A549 treated with Mapracorat at 1 μM for 4 hours (cell line): ENCODE results near the gene HBA1. TPM values are rescaled to one million over a fixed set of nuclear protein-coding genes. Genes with fewer than 3 reads are reported as not detected.

Experiments
- total RNA-seq: library from RNA; stranded (reverse); fragments of 200-300 nt; extraction: Qiagen RNA extraction; gene quantifications from 5 replicates; pipeline ENCODE4 v1.2.3, GENCODE V29; 2022

HBA1 gene
- 0.87 to 2.8 TPM (median 1.5 TPM) in 4 of 5 replicates, not detected in the other for total RNA-seq

DNA sequence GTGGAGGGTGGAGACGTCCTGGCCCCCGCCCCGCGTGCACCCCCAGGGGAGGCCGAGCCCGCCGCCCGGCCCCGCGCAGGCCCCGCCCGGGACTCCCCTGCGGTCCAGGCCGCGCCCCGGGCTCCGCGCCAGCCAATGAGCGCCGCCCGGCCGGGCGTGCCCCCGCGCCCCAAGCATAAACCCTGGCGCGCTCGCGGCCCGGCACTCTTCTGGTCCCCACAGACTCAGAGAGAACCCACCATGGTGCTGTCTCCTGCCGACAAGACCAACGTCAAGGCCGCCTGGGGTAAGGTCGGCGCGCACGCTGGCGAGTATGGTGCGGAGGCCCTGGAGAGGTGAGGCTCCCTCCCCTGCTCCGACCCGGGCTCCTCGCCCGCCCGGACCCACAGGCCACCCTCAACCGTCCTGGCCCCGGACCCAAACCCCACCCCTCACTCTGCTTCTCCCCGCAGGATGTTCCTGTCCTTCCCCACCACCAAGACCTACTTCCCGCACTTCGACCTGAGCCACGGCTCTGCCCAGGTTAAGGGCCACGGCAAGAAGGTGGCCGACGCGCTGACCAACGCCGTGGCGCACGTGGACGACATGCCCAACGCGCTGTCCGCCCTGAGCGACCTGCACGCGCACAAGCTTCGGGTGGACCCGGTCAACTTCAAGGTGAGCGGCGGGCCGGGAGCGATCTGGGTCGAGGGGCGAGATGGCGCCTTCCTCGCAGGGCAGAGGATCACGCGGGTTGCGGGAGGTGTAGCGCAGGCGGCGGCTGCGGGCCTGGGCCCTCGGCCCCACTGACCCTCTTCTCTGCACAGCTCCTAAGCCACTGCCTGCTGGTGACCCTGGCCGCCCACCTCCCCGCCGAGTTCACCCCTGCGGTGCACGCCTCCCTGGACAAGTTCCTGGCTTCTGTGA lies at the start of gene HBA1:
Gene HBA1 (plus strand): TSS at position 204 of the 906 bp plus-strand sequence. CDS start 37 bp downstream, at position 241.

DNA sequence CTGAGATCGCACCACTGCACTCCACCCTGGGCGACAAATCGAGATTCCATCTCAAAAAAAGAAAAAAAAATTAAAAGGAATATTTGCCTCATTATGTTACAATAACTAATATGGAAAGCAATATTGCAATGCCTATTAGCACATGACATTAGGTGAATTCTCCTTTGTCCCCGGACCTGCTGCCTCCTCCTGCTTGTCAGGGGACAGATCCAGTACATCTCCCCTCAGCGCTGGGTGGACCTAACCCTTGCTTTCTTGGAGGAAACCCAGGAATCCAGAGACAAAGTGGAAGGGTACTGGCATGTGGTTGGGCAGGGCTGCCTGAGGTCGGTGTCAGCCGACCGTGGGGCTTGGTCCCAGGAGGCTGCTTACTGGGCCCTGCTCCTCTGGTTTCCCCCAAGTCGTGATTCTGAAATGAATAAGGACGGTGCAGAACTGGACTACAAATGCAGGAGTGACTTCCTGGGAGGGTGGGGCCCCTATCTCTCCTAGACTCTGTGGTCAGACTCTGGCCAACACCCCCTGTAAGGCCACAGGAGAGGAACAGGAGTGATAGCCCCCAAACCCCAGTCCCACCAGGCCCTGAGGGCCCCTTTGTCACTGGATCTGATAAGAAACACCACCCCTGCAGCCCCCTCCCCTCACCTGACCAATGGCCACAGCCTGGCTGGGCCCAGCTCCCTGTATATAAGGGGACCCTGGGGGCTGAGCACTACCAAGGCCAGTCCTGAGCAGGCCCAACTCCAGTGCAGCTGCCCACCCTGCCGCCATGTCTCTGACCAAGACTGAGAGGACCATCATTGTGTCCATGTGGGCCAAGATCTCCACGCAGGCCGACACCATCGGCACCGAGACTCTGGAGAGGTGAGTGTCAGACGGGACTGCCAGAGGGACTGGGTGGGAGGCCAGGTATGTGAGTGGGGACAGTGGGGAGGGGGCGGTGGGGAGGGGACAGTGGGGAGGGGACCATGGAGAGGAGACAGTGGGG lies 24.0 kb upstream of the HBA1 start, which contains the start of gene HBZ:
Gene HBZ (plus strand): TSS at position 504 of the 988 bp plus-strand sequence. CDS start 266 bp downstream, at position 770.

DNA sequence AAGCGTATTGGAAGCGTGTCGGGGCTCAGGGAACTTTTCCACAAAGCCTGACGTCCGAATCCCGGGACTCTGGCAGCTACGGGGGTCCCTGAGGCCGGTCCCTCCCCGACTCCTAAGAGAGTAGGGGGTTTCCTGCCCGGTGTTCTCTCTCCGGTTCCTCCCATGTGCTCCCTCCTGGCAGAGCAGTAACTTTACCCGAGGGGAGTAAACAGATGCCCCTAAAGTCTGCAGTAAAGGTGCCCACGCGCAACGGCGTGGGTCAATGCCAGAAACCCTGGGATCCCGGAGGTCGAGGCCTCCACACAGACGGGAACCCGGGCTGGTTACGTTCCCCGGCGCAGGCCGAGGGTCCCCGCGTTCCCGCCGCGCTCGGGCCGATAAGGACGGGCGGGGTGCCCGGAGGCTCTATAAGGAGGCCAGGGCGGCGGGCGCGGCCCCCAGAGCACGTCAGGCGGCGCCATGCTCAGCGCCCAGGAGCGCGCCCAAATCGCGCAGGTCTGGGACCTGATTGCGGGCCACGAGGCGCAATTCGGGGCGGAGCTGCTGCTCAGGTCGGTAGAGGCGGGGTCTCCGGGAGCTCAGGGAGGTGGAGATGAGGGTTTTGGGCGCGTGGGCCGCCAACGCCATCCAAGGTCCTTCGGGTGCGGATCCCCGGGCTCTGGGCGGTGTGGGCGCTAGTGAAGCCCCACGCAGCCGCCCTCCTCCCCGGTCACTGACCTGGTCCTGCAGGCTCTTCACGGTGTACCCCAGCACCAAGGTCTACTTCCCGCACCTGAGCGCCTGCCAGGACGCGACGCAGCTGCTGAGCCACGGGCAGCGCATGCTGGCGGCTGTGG lies 10.7 kb upstream of the HBA1 start, which contains the start of gene HBM:
Gene HBM (plus strand): TSS at position 440 of the 836 bp plus-strand sequence. CDS start 20 bp downstream, at position 460.

DNA sequence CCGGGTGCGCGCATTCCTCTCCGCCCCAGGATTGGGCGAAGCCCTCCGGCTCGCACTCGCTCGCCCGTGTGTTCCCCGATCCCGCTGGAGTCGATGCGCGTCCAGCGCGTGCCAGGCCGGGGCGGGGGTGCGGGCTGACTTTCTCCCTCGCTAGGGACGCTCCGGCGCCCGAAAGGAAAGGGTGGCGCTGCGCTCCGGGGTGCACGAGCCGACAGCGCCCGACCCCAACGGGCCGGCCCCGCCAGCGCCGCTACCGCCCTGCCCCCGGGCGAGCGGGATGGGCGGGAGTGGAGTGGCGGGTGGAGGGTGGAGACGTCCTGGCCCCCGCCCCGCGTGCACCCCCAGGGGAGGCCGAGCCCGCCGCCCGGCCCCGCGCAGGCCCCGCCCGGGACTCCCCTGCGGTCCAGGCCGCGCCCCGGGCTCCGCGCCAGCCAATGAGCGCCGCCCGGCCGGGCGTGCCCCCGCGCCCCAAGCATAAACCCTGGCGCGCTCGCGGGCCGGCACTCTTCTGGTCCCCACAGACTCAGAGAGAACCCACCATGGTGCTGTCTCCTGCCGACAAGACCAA lies 4.0 kb upstream of the HBA1 start, which contains the start of gene HBA2:
Gene HBA2 (plus strand): TSS at position 503 of the 568 bp plus-strand sequence. CDS start 37 bp downstream, at position 540.

DNA sequence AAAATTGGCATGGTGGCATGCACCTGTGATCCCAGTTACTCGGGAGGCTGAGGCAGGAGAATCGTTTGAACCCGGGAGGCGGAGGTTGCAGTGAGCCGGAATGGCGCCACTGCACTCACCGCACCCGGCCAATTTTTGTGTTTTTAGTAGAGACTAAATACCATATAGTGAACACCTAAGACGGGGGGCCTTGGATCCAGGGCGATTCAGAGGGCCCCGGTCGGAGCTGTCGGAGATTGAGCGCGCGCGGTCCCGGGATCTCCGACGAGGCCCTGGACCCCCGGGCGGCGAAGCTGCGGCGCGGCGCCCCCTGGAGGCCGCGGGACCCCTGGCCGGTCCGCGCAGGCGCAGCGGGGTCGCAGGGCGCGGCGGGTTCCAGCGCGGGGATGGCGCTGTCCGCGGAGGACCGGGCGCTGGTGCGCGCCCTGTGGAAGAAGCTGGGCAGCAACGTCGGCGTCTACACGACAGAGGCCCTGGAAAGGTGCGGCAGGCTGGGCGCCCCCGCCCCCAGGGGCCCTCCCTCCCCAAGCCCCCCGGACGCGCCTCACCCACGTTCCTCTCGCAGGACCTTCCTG lies 3.7 kb downstream of the HBA1 start, which contains the start of gene HBQ1:
Gene HBQ1 (plus strand): TSS at position 359 of the 575 bp plus-strand sequence. CDS start 28 bp downstream, at position 387.

Other genes starting within 250 kb of the HBA1 start
- 32.4 to 39.7 TPM (median 35.7 TPM) in 5 replicates for gene POLR3K, start 123.1 kb upstream of the HBA1 start, total RNA-seq
- gene SNRNP25, start 122.9 kb upstream of the HBA1 start, total RNA-seq = 64.7 to 76.8 TPM (median 70.2 TPM) in 5 replicates
- 22.6 to 32.3 TPM (median 29.3 TPM) in 5 replicates for gene RHBDF1, start 104.0 kb upstream of the HBA1 start, total RNA-seq
- 55.2 to 81.0 TPM (median 72.5 TPM) in 5 replicates for gene MPG, start 98.5 kb upstream of the HBA1 start, total RNA-seq
- gene NPRL3, start 38.0 kb upstream of the HBA1 start, total RNA-seq = 21.0 to 29.7 TPM (median 26.8 TPM) in 5 replicates
- 0.19 TPM in 1 of 5 replicates, not detected in the others for gene HBZ, start 24.0 kb upstream of the HBA1 start, total RNA-seq
- not detected in 5 replicates for gene HBM, start 10.7 kb upstream of the HBA1 start, total RNA-seq
- gene HBA2, start 3.8 kb upstream of the HBA1 start, total RNA-seq = 0.47 to 0.97 TPM (median 0.68 TPM) in 4 of 5 replicates, not detected in the other
- 4.6 to 8.2 TPM (median 7.1 TPM) in 5 replicates for gene HBQ1, start 3.8 kb downstream of the HBA1 start, total RNA-seq
- gene LUC7L, start 52.8 kb downstream of the HBA1 start, total RNA-seq = 41.1 to 48.4 TPM (median 46.1 TPM) in 5 replicates
- 40.8 to 49.2 TPM (median 48.4 TPM) in 5 replicates for gene FAM234A, start 58.1 kb downstream of the HBA1 start, total RNA-seq
- gene RGS11, start 99.3 kb downstream of the HBA1 start, total RNA-seq = 3.4 to 5.4 TPM (median 4.9 TPM) in 5 replicates
- 2.7 to 3.4 TPM (median 3.2 TPM) in 5 replicates for gene ARHGDIG, start 103.9 kb downstream of the HBA1 start, total RNA-seq
- 0.11 to 0.65 TPM (median 0.42 TPM) in 5 replicates for gene PDIA2, start 106.5 kb downstream of the HBA1 start, total RNA-seq
- gene AXIN1, start 176.0 kb downstream of the HBA1 start, total RNA-seq = 24.5 to 34.7 TPM (median 31.7 TPM) in 5 replicates
- 121 to 139 TPM (median 132 TPM) in 5 replicates for gene MRPL28, start 193.9 kb downstream of the HBA1 start, total RNA-seq
- 28.8 to 39.8 TPM (median 37.5 TPM) in 5 replicates for gene PGAP6, start 205.3 kb downstream of the HBA1 start, total RNA-seq
- gene NME4, start 220.5 kb downstream of the HBA1 start, total RNA-seq = 288 to 451 TPM (median 424 TPM) in 5 replicates
- 20.9 to 31.4 TPM (median 26.9 TPM) in 5 replicates for gene DECR2, start 225.2 kb downstream of the HBA1 start, total RNA-seq
- 22.9 to 30.3 TPM (median 25.1 TPM) in 5 replicates for gene RAB11FIP3, start 249.0 kb downstream of the HBA1 start, total RNA-seq